AG04450 (cell line): ENCODE measurements around the gene TMEM131. TPM values are rescaled to one million over a fixed set of nuclear protein-coding genes. Genes with fewer than 3 reads are reported as not detected.
A peak's percentile ranks its signal among the peaks of the same experiment; 100 is the strongest.

ENCODE experiments used
- CTCF ChIA-PET: fragments of 300-600, 350-600 bp; formaldehyde crosslinking; extraction: SDS; loops from one replicate; lab custom pipeline; 2022; ENCODE audit warnings: antibody characterized with exemption, inconsistent platforms; lab: Charles Lee
- POLR2A ChIA-PET: fragments of 350-600 bp; formaldehyde crosslinking; extraction: SDS; loops from one replicate; lab custom pipeline; 2021; ENCODE audit warnings: antibody characterized with exemption, inconsistent platforms; lab: Yijun Ruan, JAX
- DNase-seq: peaks from one replicate; pipeline ENCODE4 v3.0.0-alpha.2; 2011; ENCODE audit warnings: low read depth, low spot score
- H3K27ac ChIP-seq: one replicate; pipeline ENCODE4 v1.5.1; 2012; ENCODE audit warnings: low read depth, low read length, control low read depth
- H3K27me3 ChIP-seq: one replicate; pipeline ENCODE4 v1.6.0; 2012; ENCODE audit warnings: low read length; ENCODE audit not compliant: control insufficient read depth, insufficient read depth
- H3K4me3 ChIP-seq: 2 replicates; pipeline ENCODE4 v1.5.1; 2011; ENCODE audit warnings: mild to moderate bottlenecking, low read depth, low read length, control low read depth
- H3K9me3 ChIP-seq: 2 replicates; pipeline ENCODE4 v1.5.1; 2012; ENCODE audit warnings: low read length; ENCODE audit not compliant: control insufficient read depth, insufficient read depth
- CTCF ChIP-seq: IDR thresholded peaks from 2 replicates; pipeline ENCODE4 v1.5.1; 2011; ENCODE audit warnings: low read depth, low read length, control low read depth, inconsistent platforms
- polyA plus RNA-seq: library from polyadenylated mRNA; depleted of rRNA; stranded (reverse); fragments of >200 nt; gene quantifications from 2 replicates; pipeline ENCODE4 v1.2.3, GENCODE V29; 2011

TMEM131 gene
- polyA plus RNA-seq, 1 experiment: 24.4 TPM

GRCh38 chr2:97936199-97936598 lies 59.5 kb downstream of the TMEM131 start:
- Histone ChIP-seq H3K27ac (no peak overlapping the region), H3K9me3 (no peaks in the 10 kb centered on the region), H3K4me3 (no peak overlapping the region), H3K27me3 (no peaks in the 10 kb centered on the region)
- no peak for TF ChIP-seq CTCF
- DNase-seq: no peak
- ChIA-PET POLR2A (interaction anchor here (0.9 to 1.1 kb wide), 2 partner anchors 14 to 59 kb away, joined by 3 to 5 read pairs; no protein-coding TSS in a partner anchor), CTCF (interaction anchor here (2.1 kb wide), 1 partner anchor 129 kb away, joined by 8 read pairs; no protein-coding TSS in a partner anchor)

- DNase-seq: peak; percentile 13
- Histone ChIP-seq H3K27ac (peak overlapping the region; percentile 52), H3K4me3 (peak overlapping the region; percentile 14; the same call in 1 of the 2 replicates), H3K9me3 (no peaks in the 10 kb centered on the region), H3K27me3 (no peaks in the 10 kb centered on the region)
- ChIA-PET POLR2A (interaction anchor here (0.6 to 1.1 kb wide), 3 partner anchors 15 to 68 kb away, joined by 3 to 8 read pairs (median 5); no protein-coding TSS in a partner anchor), CTCF (interaction anchor here (2.1 kb wide), 1 partner anchor 129 kb away, joined by 8 read pairs; no protein-coding TSS in a partner anchor)
- no peak for TF ChIP-seq CTCF
Measured at GRCh38 chr2:97935719-97936161, 60.0 kb downstream of the TMEM131 start.

- no peak overlapping the region for H3K27ac ChIP-seq
- no peaks in the 10 kb centered on the region for H3K9me3 ChIP-seq
- POLR2A ChIA-PET: interaction anchor here (0.7 kb wide), 1 partner anchor 16 kb away, joined by 3 read pairs; no protein-coding TSS in a partner anchor
- no peak for DNase-seq
- no peak overlapping the region for H3K4me3 ChIP-seq
- H3K27me3 ChIP-seq: no peaks in the 10 kb centered on the region
- no peak for TF ChIP-seq CTCF
- CTCF ChIA-PET: no interaction called here
Measured at GRCh38 chr2:97932975-97933662, 62.6 kb downstream of the TMEM131 start.

GRCh38 chr2:97931858-97932225 lies 63.9 kb downstream of the TMEM131 start:
- ChIA-PET CTCF (no interaction called here), POLR2A (interaction anchor here (0.7 kb wide), 1 partner anchor 65 kb away, joined by 5 read pairs; no protein-coding TSS in a partner anchor)
- no peak for TF ChIP-seq CTCF
- Histone ChIP-seq H3K27ac (no peak overlapping the region), H3K4me3 (no peak overlapping the region), H3K27me3 (no peaks in the 10 kb centered on the region), H3K9me3 (no peaks in the 10 kb centered on the region)
- no peak for DNase-seq
